Stimulated activated CD8-positive, alpha-beta memory T cell treated with anti-CD3 and anti-CD28 coated beads, Interleukin-4, amount 100 ng/mL, for 4 hours (primary cell): ENCODE results near the gene GAS6.

Source experiments
- DNase-seq, 2 donors: peaks; one replicate each; pipeline ENCODE4 v3.0.0-alpha.2; 2020; ENCODE audit warnings: low read depth in 2 of 2, low spot score in 1 of 2

The GAS6 gene

GRCh38 chr13:113822266-113822665 is 41.6 kb downstream of the GAS6 start:
- DNase-seq = no peak

GRCh38 chr13:113821847-113822246 is 42.0 kb downstream of the GAS6 start:
- DNase-seq = no peak

GRCh38 chr13:113820813-113821651 is 42.8 kb downstream of the GAS6 start:
- DNase-seq = no peak

- DNase-seq = no peak
Measured at GRCh38 chr13:113819731-113820715, 43.9 kb downstream of the GAS6 start.

GRCh38 chr13:113819341-113819730 is 44.5 kb downstream of the GAS6 start:
- DNase-seq = no peak

GRCh38 chr13:113818700-113819295 is 45.1 kb downstream of the GAS6 start:
- DNase-seq = no peak

- DNase-seq = no peak
Measured at GRCh38 chr13:113817860-113818691, 45.8 kb downstream of the GAS6 start.

GRCh38 chr13:113816946-113817859 is 46.7 kb downstream of the GAS6 start:
- peak; percentile 62 to 66 for DNase-seq

GRCh38 chr13:113816254-113816929 is 47.5 kb downstream of the GAS6 start:
- DNase-seq = no peak

GRCh38 chr13:113815151-113816058 is 48.5 kb downstream of the GAS6 start:
- DNase-seq = no peak

GRCh38 chr13:113814435-113814821 is 49.4 kb downstream of the GAS6 start:
- no peak for DNase-seq

GRCh38 chr13:113813749-113814434 is 50.0 kb downstream of the GAS6 start:
- no peak for DNase-seq

GRCh38 chr13:113813070-113813748 is 50.7 kb downstream of the GAS6 start:
- no peak for DNase-seq

- no peak for DNase-seq
Measured at GRCh38 chr13:113812178-113813040, 51.5 kb downstream of the GAS6 start.

GRCh38 chr13:113811081-113811928 is 52.6 kb downstream of the GAS6 start:
- DNase-seq = no peak
